GM23248 (cell line): Measurements from ENCODE around the gene AHSG.

ENCODE experiments used
- EZH2 ChIP-seq: fragments of 200-600 bp; sonication (generic); IDR thresholded peaks from 2 replicates; pipeline ENCODE4 v1.6.1; 2018; ENCODE audit warnings: antibody characterized with exemption, mild to moderate bottlenecking; ENCODE audit not compliant: insufficient read depth, poor library complexity, severe bottlenecking
- EZH2phosphoT487 ChIP-seq: fragments of 200-600 bp; sonication (generic); IDR thresholded peaks from 2 replicates; pipeline ENCODE4 v1.6.1; 2018; ENCODE audit warnings: antibody characterized with exemption, moderate library complexity, mild to moderate bottlenecking, low read depth; ENCODE audit not compliant: insufficient read depth

GRCh38 chr3:186590580-186591295 is 22.1 kb upstream of the AHSG start:
- TF ChIP-seq EZH2 (no peak), EZH2phosphoT487 (no peak)
